IMR-90 (cell line): Measurements from ENCODE around the gene TXNRD1. TPM values are rescaled to one million over a fixed set of nuclear protein-coding genes. Genes with fewer than 3 reads are reported as not detected.

Source experiments
- ATAC-seq: fragments of 200-7000 bp; cut with Tn5 transposase; 2 replicates; pipeline ENCODE4 v1.9.1; 2020; ENCODE audit warnings: low read depth, mild to moderate bottlenecking, moderate library complexity
- BruUV-seq: library from RNA; stranded (reverse); fragments of 400-500 nt; replicated peaks from 2 replicates; lab custom pipeline; 2021; lab: Mats Ljungman, UMichigan
- CTCF ChIA-PET: fragments of 300-600 bp; formaldehyde crosslinking; extraction: SDS; loops from one replicate; lab custom pipeline; 2021; ENCODE audit warnings: antibody characterized with exemption; lab: Yijun Ruan, JAX
- POLR2A ChIA-PET: fragments of 300-600 bp; sonication (Branson Sonifier 250); formaldehyde crosslinking; loops from one replicate; lab custom pipeline; 2022; ENCODE audit warnings: antibody characterized with exemption; ENCODE audit not compliant: unreplicated experiment; lab: Charles Lee
- DNase-seq: peaks from one replicate; pipeline ENCODE4 v3.0.0; 2013
- H2AFZ ChIP-seq: replicated peaks from 2 replicates; pipeline ENCODE3; 2013; ENCODE audit warnings: low read length, mild to moderate bottlenecking; ENCODE audit not compliant: poor library complexity
- H2AK5ac ChIP-seq: 2 replicates; pipeline ENCODE4 v1.6.1; 2013; ENCODE audit warnings: low read depth, low read length, inconsistent platforms
- H2AK9ac ChIP-seq: replicated peaks from 2 replicates; pipeline ENCODE3; 2013; ENCODE audit warnings: mild to moderate bottlenecking, low read depth, low read length, moderate library complexity; ENCODE audit not compliant: poor library complexity
- H2BK120ac ChIP-seq: 2 replicates; pipeline ENCODE4 v1.6.1; 2013; ENCODE audit warnings: low read depth, low read length, inconsistent platforms
- H2BK15ac ChIP-seq: 3 replicates; pipeline ENCODE4 v1.6.1; 2013; ENCODE audit warnings: low read depth, low read length, inconsistent platforms
- H2BK20ac ChIP-seq: 2 replicates; pipeline ENCODE4 v1.6.1; 2013; ENCODE audit warnings: low read depth, mild to moderate bottlenecking, inconsistent platforms, low read length, moderate library complexity
- H2BK5ac ChIP-seq: 2 replicates; pipeline ENCODE4 v1.6.1; 2013; ENCODE audit warnings: mild to moderate bottlenecking, low read depth, low read length, inconsistent platforms; ENCODE audit not compliant: poor library complexity, severe bottlenecking
- H3K14ac ChIP-seq: replicated peaks from 2 replicates; pipeline ENCODE4 v1.6.1; 2013; ENCODE audit warnings: low read depth, low read length, inconsistent platforms
- H3K18ac ChIP-seq: 2 replicates; pipeline ENCODE4 v1.6.1; 2013; ENCODE audit warnings: low read depth, low read length, control low read depth
- H3K23ac ChIP-seq: 2 replicates; pipeline ENCODE4 v1.6.1; 2013; ENCODE audit warnings: low read depth, low read length, inconsistent platforms
- H3K27ac ChIP-seq: 2 replicates; pipeline ENCODE4 v1.5.1; 2013; ENCODE audit warnings: mild to moderate bottlenecking, control low read depth, low read length; ENCODE audit not compliant: insufficient read depth
- H3K27me3 ChIP-seq: 2 replicates; pipeline ENCODE4 v1.6.1; 2013; ENCODE audit warnings: low read length; ENCODE audit not compliant: control insufficient read depth, insufficient read depth
- H3K36me3 ChIP-seq: 2 replicates; pipeline ENCODE4 v1.6.1; 2013; ENCODE audit warnings: low read length, mixed read lengths; ENCODE audit not compliant: control insufficient read depth, insufficient read depth
- H3K4ac ChIP-seq: 2 replicates; pipeline ENCODE4 v1.6.1; 2013; ENCODE audit warnings: low read depth, low read length, inconsistent platforms
- H3K4me1 ChIP-seq: 2 replicates; pipeline ENCODE4 v1.6.1; 2013; ENCODE audit warnings: low read length, mixed read lengths; ENCODE audit not compliant: control insufficient read depth, insufficient read depth
- H3K4me2 ChIP-seq: 2 replicates; pipeline ENCODE4 v1.6.1; 2013; ENCODE audit warnings: low read depth, mild to moderate bottlenecking, control low read depth, low read length, moderate library complexity
- H3K4me3 ChIP-seq: 2 replicates; pipeline ENCODE4 v1.5.1; 2013; ENCODE audit warnings: low read depth, mild to moderate bottlenecking, control low read depth, low read length, moderate library complexity; ENCODE audit not compliant: insufficient read depth
- H3K56ac ChIP-seq: 2 replicates; pipeline ENCODE4 v1.6.1; 2013; ENCODE audit warnings: low read length, inconsistent platforms; ENCODE audit not compliant: insufficient read depth; ENCODE audit errors: extremely low read depth
- H3K79me1 ChIP-seq, 2 experiments: 2 replicates each; pipeline ENCODE4 v1.6.1; 2013; ENCODE audit warnings: low read length in 2 of 2, inconsistent platforms in 1 of 2, low read depth in 1 of 2
- H3K9ac ChIP-seq: 2 replicates; pipeline ENCODE4 v1.6.1; 2013; ENCODE audit warnings: low read depth, low read length, control low read depth
- H3K9me1 ChIP-seq: 2 replicates; pipeline ENCODE4 v1.6.1; 2013; ENCODE audit warnings: low read length, inconsistent platforms; ENCODE audit not compliant: insufficient read depth
- H3K9me3 ChIP-seq: 2 replicates; pipeline ENCODE4 v1.6.1; 2013; ENCODE audit warnings: low read length; ENCODE audit not compliant: control insufficient read depth, insufficient read depth
- H4K20me1 ChIP-seq: 2 replicates; pipeline ENCODE4 v1.6.1; 2013; ENCODE audit warnings: low read length, inconsistent platforms; ENCODE audit not compliant: insufficient read depth
- H4K5ac ChIP-seq: 2 replicates; pipeline ENCODE4 v1.6.1; 2013; ENCODE audit warnings: mild to moderate bottlenecking, low read depth, low read length, control low read depth
- H4K8ac ChIP-seq, 2 experiments: 2 replicates each; pipeline ENCODE4 v1.6.1; 2013; ENCODE audit warnings: low read depth in 2 of 2, low read length in 2 of 2, control low read depth in 1 of 2, inconsistent platforms in 1 of 2
- H4K91ac ChIP-seq: 2 replicates; pipeline ENCODE4 v1.6.1; 2013; ENCODE audit warnings: low read depth, low read length, inconsistent platforms; ENCODE audit not compliant: insufficient read depth
- BHLHE40 ChIP-seq: fragments of 150-350 bp; IDR thresholded peaks from 2 replicates; pipeline ENCODE4 v1.6.1; 2016; ENCODE audit warnings: mild to moderate bottlenecking, low read depth, low read length
- CEBPB ChIP-seq: IDR thresholded peaks from 2 replicates; pipeline ENCODE4 v1.6.1; 2012; ENCODE audit warnings: low read depth, low read length, improper control_type of control experiment
- CHD1 ChIP-seq: IDR thresholded peaks from 2 replicates; pipeline ENCODE4 v1.6.1; 2012; ENCODE audit warnings: low read depth, low read length, improper control_type of control experiment
- CTCF ChIP-seq: conservative IDR thresholded peaks from 2 replicates; pipeline ENCODE4 v1.5.1; 2012; ENCODE audit warnings: mild to moderate bottlenecking, low read depth, low read length, improper control_type of control experiment
- ELK1 ChIP-seq: fragments of 150-350 bp; IDR thresholded peaks from 2 replicates; pipeline ENCODE4 v1.6.1; 2016; ENCODE audit warnings: low read depth, mild to moderate bottlenecking, low read length, moderate library complexity, borderline replicate concordance
- FOS ChIP-seq: fragments of 150-350 bp; IDR thresholded peaks from 2 replicates; pipeline ENCODE4 v1.6.1; 2016; ENCODE audit warnings: low read depth, low read length
- MAFK ChIP-seq: IDR thresholded peaks from 2 replicates; pipeline ENCODE4 v1.6.1; 2012; ENCODE audit warnings: low read depth, low read length, improper control_type of control experiment
- MAZ ChIP-seq: IDR thresholded peaks from 2 replicates; pipeline ENCODE4 v1.6.1; 2012; ENCODE audit warnings: low read depth, mild to moderate bottlenecking, low read length, improper control_type of control experiment, moderate library complexity, borderline replicate concordance
- MXI1 ChIP-seq: IDR thresholded peaks from 2 replicates; pipeline ENCODE4 v1.6.1; 2012; ENCODE audit warnings: low read depth, mild to moderate bottlenecking, low read length, moderate library complexity, borderline replicate concordance
- NFE2L2 ChIP-seq: fragments of 150-350 bp; IDR thresholded peaks from 2 replicates; pipeline ENCODE4 v1.6.1; 2016; ENCODE audit warnings: low read depth, mild to moderate bottlenecking, low read length
- POLR2A ChIP-seq: IDR thresholded peaks from 2 replicates; pipeline ENCODE4 v1.6.1; 2012; ENCODE audit warnings: mild to moderate bottlenecking, low read depth, low read length
- RAD21 ChIP-seq: IDR thresholded peaks from 2 replicates; pipeline ENCODE4 v1.6.1; 2012; ENCODE audit warnings: low read length, improper control_type of control experiment
- RCOR1 ChIP-seq: IDR thresholded peaks from 2 replicates; pipeline ENCODE4 v1.6.1; 2012; ENCODE audit warnings: mild to moderate bottlenecking, low read length, improper control_type of control experiment; ENCODE audit not compliant: insufficient replicate concordance
- RFX5 ChIP-seq: IDR thresholded peaks from 2 replicates; pipeline ENCODE4 v1.8.0; 2012; ENCODE audit warnings: low read depth, mild to moderate bottlenecking, low read length, moderate library complexity
- SMC3 ChIP-seq: fragments of 150-350 bp; IDR thresholded peaks from 2 replicates; pipeline ENCODE4 v1.6.1; 2016; ENCODE audit warnings: low read depth, mild to moderate bottlenecking, antibody characterized with exemption, low read length, moderate library complexity
- USF2 ChIP-seq: fragments of 150-350 bp; IDR thresholded peaks from 2 replicates; pipeline ENCODE4 v1.6.1; 2017; ENCODE audit warnings: mild to moderate bottlenecking, antibody characterized with exemption, low read length, low read depth
- WGBS, 2 experiments: methylation state at CpG; one replicate each; pipeline versions ENCODE4 v1.1.5 to v1.1.7; 2013; ENCODE audit warnings: missing lambda C conversion rate in 2 of 2; ENCODE audit not compliant: insufficient read length in 1 of 2; ENCODE audit errors: extremely low coverage in 2 of 2; 5-methylcytosine and 5-hydroxymethylcytosine counted together
- dilution Hi-C: fragments of 300-500 bp; cut with HindIII; formaldehyde crosslinking; loops from one replicate; pipeline ENCODE4 v1.14.3; 2018; ENCODE audit warnings: low sequenced_read_pairs; ENCODE audit not compliant: unreplicated experiment
- in situ Hi-C: fragments of 300-500 bp; cut with MboI; formaldehyde crosslinking; loops from 3 replicates; pipeline ENCODE4 v1.14.3; 2019; ENCODE audit warnings: low sequenced_read_pairs, inconsistent platforms, mixed read lengths
- intact Hi-C: fragments of 100-400 bp; cut with micrococcal nuclease; formaldehyde crosslinking; loops from 2 replicates; pipeline ENCODE4 v1.10.0; 2022
- polyA plus RNA-seq, 3 experiments: library from polyadenylated mRNA; depleted of rRNA; stranded (reverse); fragments of >200 nt; gene quantifications; 2 replicates each; pipeline ENCODE4 v1.2.3, GENCODE V29; 2012; ENCODE audit warnings: low replicate concordance in 1 of 3
- total RNA-seq: library from RNA; depleted of rRNA; stranded (reverse); fragments of >200 nt; gene quantifications from 2 replicates; pipeline ENCODE4 v1.2.3, GENCODE V29; 2012

TXNRD1 gene
- total and polyA plus RNA-seq, 2 of the 4 experiments (the other 2 are of a cell fraction) = 379 to 582 TPM

GRCh38 chr12:104337030-104337558 is 121.5 kb downstream of the TXNRD1 start:
- Histone ChIP-seq H4K5ac (no peak overlapping the region), H3K4me1 (peaks cover 9% of the 10 kb centered on the region; the same call in 1 of the 2 replicates), H2AK9ac (no peak overlapping the region), H4K20me1 (peaks cover 52% of the 10 kb centered on the region), H3K4me3 (no peak overlapping the region), H3K23ac (no peak overlapping the region), H2BK15ac (no peak overlapping the region), H3K56ac (no peak overlapping the region), H2AK5ac (no peak overlapping the region), H3K14ac (no peak overlapping the region), H3K79me1 (peaks cover 27 to 55% of the 10 kb centered on the region in 2 experiments), H2AFZ (no peak overlapping the region), H3K9me3 (no peaks in the 10 kb centered on the region), H4K91ac (no peak overlapping the region), H3K4me2 (no peak overlapping the region), H2BK20ac (no peak overlapping the region), H4K8ac (no peak overlapping the region), H3K27ac (no peak overlapping the region), H3K9me1 (peaks cover 4% of the 10 kb centered on the region; the same call in 1 of the 2 replicates), H2BK120ac (no peak overlapping the region), H3K9ac (no peak overlapping the region), H3K36me3 (peaks cover 62% of the 10 kb centered on the region), H3K18ac (no peak overlapping the region), H2BK5ac (no peak overlapping the region), H3K27me3 (no peaks in the 10 kb centered on the region), H3K4ac (no peak overlapping the region)
- TF ChIP-seq MAZ (no peak), POLR2A (no peak), CHD1 (no peak), CTCF (no peak), RAD21 (no peak), BHLHE40 (no peak), USF2 (no peak), RFX5 (no peak), FOS (no peak), ELK1 (no peak), MAFK (no peak), NFE2L2 (no peak), SMC3 (no peak), MXI1 (no peak), RCOR1 (no peak), CEBPB (no peak)
- intact Hi-C loops = no loop called here
- POLR2A ChIA-PET = no interaction called here
- ATAC-seq (no peak), DNase-seq (no peak)
- no TSS peak for BruUV-seq
- 100% methylated on average over 1 of the region's 7 CpGs; no CpG with 5 or more reads in 1 of the 2 experiments for WGBS, 2 experiments
- dilution Hi-C loops = no loop called here
- CTCF ChIA-PET = interaction anchor here (0.6 kb wide), 2 partner anchors 9 to 249 kb away, joined by 3 to 6 read pairs; no protein-coding TSS in a partner anchor
- in situ Hi-C loops = no loop called here
